Ammon's horn (tissue), 1 donor: ENCODE results near the gene LRRC63.
A peak's percentile ranks its signal among the peaks of the same experiment; 100 is the strongest.

ENCODE experiments used
- DNase-seq: peaks from one replicate; pipeline ENCODE4 v3.0.0-alpha.2; 2016; ENCODE audit warnings: low spot score

Gene LRRC63

GRCh38 chr13:46313024-46313423 lies 101.3 kb downstream of the LRRC63 start:
- no peak for DNase-seq

GRCh38 chr13:46313432-46314257 lies 101.9 kb downstream of the LRRC63 start:
- DNase-seq = no peak

- DNase-seq = no peak
These were observed 102.9 kb downstream of the LRRC63 start for GRCh38 chr13:46314587-46314986.

- DNase-seq = no peak
These were observed 103.3 kb downstream of the LRRC63 start for GRCh38 chr13:46315036-46315435.

- DNase-seq = no peak
These were observed 103.9 kb downstream of the LRRC63 start for GRCh38 chr13:46315491-46316075.

- DNase-seq = no peak
These were observed 105.4 kb downstream of the LRRC63 start for GRCh38 chr13:46317120-46317519.

GRCh38 chr13:46318986-46319385 lies 107.3 kb downstream of the LRRC63 start:
- no peak for DNase-seq

GRCh38 chr13:46320406-46320805 lies 108.7 kb downstream of the LRRC63 start:
- DNase-seq = no peak

GRCh38 chr13:46320821-46321220 lies 109.1 kb downstream of the LRRC63 start:
- DNase-seq = no peak

- peak; percentile 81 for DNase-seq
These were observed 109.9 kb downstream of the LRRC63 start for GRCh38 chr13:46321494-46322225.

GRCh38 chr13:46324976-46325375 lies 113.2 kb downstream of the LRRC63 start:
- DNase-seq = no peak
